Heart right ventricle (tissue), 16 donors: Measurements from ENCODE around the gene MVD. TPM values are rescaled to one million over a fixed set of nuclear protein-coding genes. Genes with fewer than 3 reads are reported as not detected.

Experiments used
- ATAC-seq, 8 donors: fragments of 200-7000 bp; cut with Tn5 transposase; one replicate each; pipeline ENCODE4 v1.9.1; 2020; ENCODE audit warnings: mild to moderate bottlenecking in 8 of 8, moderate library complexity in 8 of 8, moderate number of reproducible peaks in 1 of 8
- DNase-seq, 2 donors: peaks; one replicate each; pipeline ENCODE4 v3.0.0-alpha.2; 2020
- H3K27ac ChIP-seq, 10 donors: fragments of 200-600 bp; sonication (generic) in 2 of 10; one replicate each; pipeline versions ENCODE4 v1.5.0 to v1.8.0; 2020 to 2022; ENCODE audit warnings: mild to moderate bottlenecking in 3 of 10
- H3K27me3 ChIP-seq, 7 donors: fragments of 200-600 bp; one replicate each; pipeline ENCODE4 v1.8.0; 2021 to 2022; ENCODE audit warnings: mild to moderate bottlenecking in 2 of 7
- H3K36me3 ChIP-seq, 9 donors: fragments of 200-600 bp; sonication (generic) in 1 of 9; one replicate each; pipeline versions ENCODE4 v1.5.0 to v1.8.0; 2020 to 2022; ENCODE audit warnings: mild to moderate bottlenecking in 2 of 9
- H3K4me1 ChIP-seq, 9 donors: fragments of 200-600 bp; sonication (generic) in 1 of 9; one replicate each; pipeline versions ENCODE4 v1.5.0 to v1.8.0; 2020 to 2022; ENCODE audit warnings: mild to moderate bottlenecking in 4 of 9
- H3K4me3 ChIP-seq, 10 donors: fragments of 200-600 bp; sonication (generic) in 2 of 10; one replicate each; pipeline versions ENCODE4 v1.5.0 to v1.8.0; 2020 to 2022; ENCODE audit warnings: mild to moderate bottlenecking in 7 of 10, moderate library complexity in 2 of 10
- H3K9me3 ChIP-seq, 11 donors: fragments of 200-600 bp in 10 of 11; sonication (generic) in 2 of 11; one replicate each; pipeline versions ENCODE4 v1.5.0 to v1.8.0; 2013 to 2022; ENCODE audit warnings: mild to moderate bottlenecking in 2 of 11, control low read depth in 1 of 11, moderate library complexity in 1 of 11
- CTCF ChIP-seq, 9 donors: fragments of 200-600 bp; sonication (generic) in 2 of 9; IDR thresholded peaks; one replicate each; pipeline versions ENCODE4 v1.5.0 to v1.8.0; 2021 to 2022; ENCODE audit warnings: antibody characterized with exemption in 9 of 9, mild to moderate bottlenecking in 5 of 9, moderate library complexity in 1 of 9
- WGBS, 2 donors: extraction: QIAGEN DNeasy Blood & Tissue Kit; methylation state at CpG; one replicate each; pipeline ENCODE4 v1.1.7; 2013; ENCODE audit warnings: inconsistent platforms in 1 of 2; 5-methylcytosine and 5-hydroxymethylcytosine counted together
- intact Hi-C, 10 donors: fragments of 100-400 bp; cut with DNase I; formaldehyde crosslinking; loops; one replicate each; pipeline versions ENCODE4 v1.11.1 to v1.14.2; 2022
- polyA plus RNA-seq, 2 donors: library from polyadenylated mRNA; stranded (reverse); fragments of 200-250 nt; gene quantifications; one replicate each; pipeline ENCODE4 v1.2.3, GENCODE V29; 2013
- total RNA-seq, 10 donors: library from RNA; stranded (reverse); fragmentation: NEBNext Ultra II Directional in 3 of 10; extraction: Animal tissue kit (Norgen Biotek cat#: 25700) in 3 of 10; gene quantifications; one replicate each; pipeline versions ENCODE4 v1.2.1 to v1.2.4, GENCODE V29; 2021 to 2023
- donor health status: Arrhythmogenic right ventricular cardiomyopathy.
- donor health status: ischemic (EF 13 %, LVEDD 7.1; RV severe dilation, severe dysfunction).
- donor health status: healthy with polysubstance abuse.
- donor health status: DM: no; HTN: yes; CAD: no.
- donor health status: DM: no; HTN: no; CAD: no.
- donor health status: ischemic (EF 25% LVEDD 6.9; RV normal size, moderate dysfunction).
- donor health status: ischemic (EF 25% LVEDD 5.7; RV mildly dilated, moderate dysfunction).
- donor health status: healthy.
- donor health status: DM: yes; HTN: yes; CAD: no.
- donor health status: Ischemic cardiomyopathy.
- donor health status: ischemic (EF 35%, LVEDD 5.7; RV mildly dilated, moderate dysfunction).
- donor health status: nonischemic (EF 11% LVEDD 7.7; RV severe dilation, severe dysfunction).
- donor health status: DM: yes; HTN: yes; CAD: no.
- donor health status: PGD.
- donor health status: ischemic (EF 29% LVEDD 5.4; RV normal size, mild dysfunction).
- donor health status: nonischemic (EF 23%, LVEDD 6.1; RV moderate dilation, normal function).

MVD gene
- total and polyA plus RNA-seq, 12 donors: 15.5 to 36.3 (median 22.2) TPM

- DNase-seq (no peak), ATAC-seq (no peak)
- no peak for TF ChIP-seq CTCF (IDR thresholded peaks at IDR 0.05)
- WGBS, 2 donors: 79 to 82% methylated on average over 16 of the region's 16 CpGs
- H3K36me3 ChIP-seq: peaks cover 0 to 33% (median 12%) of the 10 kb centered on the region in 9 donors
- H3K27me3 ChIP-seq: no peaks in the 10 kb centered on the region
- H3K27ac ChIP-seq: no peak overlapping the region
- H3K4me3 ChIP-seq: no peak overlapping the region
- peaks cover 7 to 20% (median 14%) of the 10 kb centered on the region in 9 donors for H3K4me1 ChIP-seq
- intact Hi-C loops: no loop called here
- H3K9me3 ChIP-seq: no peaks in the 10 kb centered on the region
These were observed 47.7 kb upstream of the MVD start for GRCh38 chr16:88710556-88710955.

- H3K27me3 ChIP-seq: no peaks in the 10 kb centered on the region
- DNase-seq (no peak), ATAC-seq (no peak)
- peak overlapping the region in 7 of 10 donors; percentile 78 to 97 (median 87) for H3K27ac ChIP-seq
- no peak for TF ChIP-seq CTCF (IDR thresholded peaks at IDR 0.05)
- H3K4me1 ChIP-seq: peaks cover 14 to 53% (median 42%) of the 10 kb centered on the region in 9 donors
- H3K9me3 ChIP-seq: no peaks in the 10 kb centered on the region
- H3K36me3 ChIP-seq: peaks cover 0 to 21% (median 0%) of the 10 kb centered on the region in 9 donors
- intact Hi-C loops: loop anchor here in 4 of 10 donors (5.0 to 10.0 kb wide), 3 partner anchors 45 to 135 kb away; partner anchors contain the start of genes ZC3H18 (in 4 of the 4) and MVD (in 1 of the 4)
- H3K4me3 ChIP-seq: peak overlapping the region; percentile 76 to 100 (median 99)
- 30 to 33% methylated on average over 17 of the region's 17 CpGs for WGBS, 2 donors
These were observed 44.3 kb upstream of the MVD start for GRCh38 chr16:88706965-88707826.

GRCh38 chr16:88706229-88706964 lies 43.5 kb upstream of the MVD start, which contains the start of the genes CTU2 and RNF166:
CTU2 (plus strand) TSS chr16:88706503; CDS start chr16:88706531, 28 bp downstream.
RNF166 (minus strand) TSS chr16:88706408; CDS start chr16:88706325, 83 bp downstream.
- Histone ChIP-seq H3K4me3 (peak within 1 kb of the TSS; percentile 76 to 100 (median 99)), H3K4me1 (peaks cover 14 to 61% (median 50%) of the 10 kb centered on the region in 9 donors), H3K9me3 (no peaks in the 10 kb centered on the region), H3K27me3 (no peaks in the 10 kb centered on the region), H3K36me3 (peaks cover 0 to 24% (median 0%) of the 10 kb centered on the region in 9 donors), H3K27ac (peak within 1 kb of the TSS; percentile 62 to 97 (median 84))
- 0% methylated on average over 78 to 86 of the region's 86 CpGs for WGBS, 2 donors
- ATAC-seq (peak; percentile 79 to 90 (median 86)), DNase-seq (peak; percentile 91 to 94)
- intact Hi-C loops: loop anchor here in 4 of 10 donors (5.0 to 10.0 kb wide), 3 partner anchors 44 to 134 kb away; partner anchors contain the start of genes ZC3H18 (in 4 of the 4) and MVD (in 1 of the 4)
- no peak for TF ChIP-seq CTCF (IDR thresholded peaks at IDR 0.05)

- no peak for TF ChIP-seq CTCF (IDR thresholded peaks at IDR 0.05)
- Histone ChIP-seq H3K4me3 (peak overlapping the region; percentile 76 to 100 (median 99)), H3K36me3 (peaks cover 0 to 24% (median 0%) of the 10 kb centered on the region in 9 donors), H3K27me3 (no peaks in the 10 kb centered on the region), H3K4me1 (peaks cover 14 to 67% (median 56%) of the 10 kb centered on the region in 9 donors), H3K9me3 (no peaks in the 10 kb centered on the region), H3K27ac (peak overlapping the region; percentile 62 to 97 (median 84))
- no peak for DNase-seq
- WGBS, 2 donors: 0 to 1% methylated on average over 25 to 57 of the region's 57 CpGs
- intact Hi-C loops: loop anchor here in 4 of 10 donors (5.0 to 10.0 kb wide), 3 partner anchors 44 to 134 kb away; partner anchors contain the start of genes ZC3H18 (in 4 of the 4) and MVD (in 1 of the 4)
- peak in 1 of 8 donors; percentile 18 for ATAC-seq
These were observed 42.9 kb upstream of the MVD start for GRCh38 chr16:88705801-88706228.
